ENCODE data around the gene NFATC3.
A peak's percentile ranks its signal among the peaks of the same experiment; 100 is the strongest.

The NFATC3 gene

GRCh38 chr16:68085259-68086071 is at the start of gene NFATC3:
Gene NFATC3, plus strand, starts transcription at chr16:68085370. Its CDS starts 312 bp downstream, at chr16:68085682.
- peak; percentile 98 to 99 for DNase-seq (ENCODE audit: low read depth in 2 of 2)

GRCh38 chr16:68037841-68038597 is 47.2 kb upstream of the NFATC3 start:
- no peak for DNase-seq (ENCODE audit: low read depth in 2 of 2)

DNA sequence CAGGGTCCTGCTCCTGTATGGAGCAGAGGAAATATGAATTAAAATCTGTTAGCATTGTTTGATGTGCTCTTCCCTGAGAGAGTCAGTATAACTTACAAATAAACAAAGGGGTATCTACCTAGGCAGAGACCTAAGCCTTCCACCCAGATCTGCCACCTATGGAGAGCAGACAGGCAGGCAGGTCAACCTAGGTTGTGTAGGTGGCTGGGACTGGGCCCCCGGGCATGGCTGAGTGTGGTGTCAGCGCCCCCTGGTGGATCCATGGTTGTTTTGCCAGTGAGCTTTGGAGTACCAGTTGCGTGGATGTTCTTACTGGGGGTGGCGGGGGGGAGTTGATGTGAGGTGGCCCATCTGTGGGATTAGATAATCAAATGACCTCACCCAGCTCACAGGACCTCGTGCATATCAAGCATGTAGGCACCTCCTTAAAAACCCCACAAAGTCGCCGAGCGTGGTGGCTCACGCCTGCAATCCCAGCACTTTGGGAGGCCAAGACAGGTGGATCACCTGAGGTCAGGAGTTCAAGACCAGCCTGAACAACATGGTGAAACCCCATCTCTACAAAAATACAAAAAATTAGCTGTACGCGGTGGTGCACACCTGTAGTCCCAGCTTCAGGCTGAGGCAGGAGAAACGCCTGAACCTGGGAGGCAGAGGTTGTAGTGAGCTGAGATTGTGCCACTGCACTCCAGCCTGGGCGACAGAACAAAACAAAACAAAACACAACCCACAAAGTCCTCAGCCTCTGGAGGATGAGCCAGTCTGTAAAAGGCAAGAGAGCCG is 44.5 kb upstream of the NFATC3 start:
- peak; percentile 85 to 89 for DNase-seq (ENCODE audit: low read depth in 2 of 2)

GRCh38 chr16:68041783-68042182 is 43.4 kb upstream of the NFATC3 start:
- DNase-seq (ENCODE audit: low read depth in 2 of 2): no peak

- no peak for DNase-seq (ENCODE audit: low read depth in 2 of 2)
These were observed 39.1 kb upstream of the NFATC3 start for GRCh38 chr16:68046106-68046505.

GRCh38 chr16:68047987-68048386 is 37.2 kb upstream of the NFATC3 start:
- no peak for DNase-seq (ENCODE audit: low read depth in 2 of 2)

GRCh38 chr16:68049449-68049848 is 35.7 kb upstream of the NFATC3 start:
- no peak for DNase-seq (ENCODE audit: low read depth in 2 of 2)

DNA sequence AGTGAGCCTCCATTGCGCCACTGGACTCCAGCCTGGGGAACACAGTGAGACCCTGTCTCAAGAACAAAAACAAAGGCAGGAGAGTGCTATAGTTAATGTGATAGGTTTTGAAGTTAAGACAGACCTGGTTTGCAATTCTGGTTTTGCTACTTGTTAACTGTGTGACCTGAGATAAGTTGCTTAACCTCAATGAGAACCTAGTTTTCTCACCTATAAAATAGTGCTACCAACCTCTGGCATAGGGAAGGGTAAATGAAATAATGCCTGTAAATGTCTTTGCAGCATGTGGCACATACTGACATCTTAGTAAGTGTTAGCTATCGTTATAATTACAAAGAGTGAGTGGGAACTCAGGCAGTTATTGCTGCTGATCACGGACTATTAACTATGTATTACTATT is 29.8 kb upstream of the NFATC3 start:
- no peak for DNase-seq (ENCODE audit: low read depth in 2 of 2)

DNA sequence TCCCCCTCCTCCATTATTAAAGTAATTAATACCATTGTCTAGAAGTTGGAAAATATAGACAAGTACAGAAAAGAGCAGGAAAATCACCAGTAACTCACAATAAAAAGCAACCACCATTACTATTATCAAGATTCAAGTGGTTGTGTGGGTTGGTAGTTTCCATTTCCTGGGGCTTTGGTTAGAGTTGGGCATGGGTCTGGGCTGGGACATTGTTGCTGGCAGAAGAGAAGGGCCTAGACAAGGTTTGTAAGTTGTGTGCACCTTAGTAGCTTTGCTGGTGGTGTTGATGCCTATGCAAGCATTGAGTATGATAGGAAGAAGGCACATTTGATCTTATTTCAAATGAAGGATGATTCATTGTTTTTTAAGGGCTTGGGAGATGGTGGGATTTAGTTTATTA is 25.4 kb upstream of the NFATC3 start:
- DNase-seq (ENCODE audit: low read depth in 2 of 2): no peak

GRCh38 chr16:68061396-68061795 is 23.8 kb upstream of the NFATC3 start:
- DNase-seq (ENCODE audit: low read depth in 2 of 2): no peak

DNA sequence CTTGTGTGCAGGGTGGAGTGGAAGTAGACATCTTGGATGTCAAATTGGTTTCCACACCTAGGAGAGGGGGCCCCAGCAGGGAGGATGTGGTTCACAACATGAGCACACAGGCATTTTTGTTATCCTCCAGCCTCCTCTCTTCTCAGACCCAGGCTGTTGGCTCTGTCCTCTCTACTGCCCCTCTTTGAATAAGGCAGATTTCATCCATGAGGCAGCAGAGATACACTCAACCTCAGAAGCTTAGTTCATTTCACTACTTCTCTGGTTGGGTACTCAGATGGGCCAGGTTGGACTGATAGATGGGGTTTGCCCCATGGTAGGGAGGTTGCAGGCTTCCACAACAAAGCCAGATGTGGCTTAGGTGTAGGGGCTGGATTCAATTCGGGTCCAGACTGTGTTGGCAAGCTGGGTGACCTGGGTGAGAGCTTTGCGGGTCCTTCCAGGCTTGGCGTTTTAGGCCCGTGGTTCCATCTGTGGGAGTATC is 22.2 kb upstream of the NFATC3 start:
- no peak for DNase-seq (ENCODE audit: low read depth in 2 of 2)

GRCh38 chr16:68064791-68065365 is 20.3 kb upstream of the NFATC3 start:
- DNase-seq (ENCODE audit: low read depth in 2 of 2): peak; percentile 55 to 66

DNA sequence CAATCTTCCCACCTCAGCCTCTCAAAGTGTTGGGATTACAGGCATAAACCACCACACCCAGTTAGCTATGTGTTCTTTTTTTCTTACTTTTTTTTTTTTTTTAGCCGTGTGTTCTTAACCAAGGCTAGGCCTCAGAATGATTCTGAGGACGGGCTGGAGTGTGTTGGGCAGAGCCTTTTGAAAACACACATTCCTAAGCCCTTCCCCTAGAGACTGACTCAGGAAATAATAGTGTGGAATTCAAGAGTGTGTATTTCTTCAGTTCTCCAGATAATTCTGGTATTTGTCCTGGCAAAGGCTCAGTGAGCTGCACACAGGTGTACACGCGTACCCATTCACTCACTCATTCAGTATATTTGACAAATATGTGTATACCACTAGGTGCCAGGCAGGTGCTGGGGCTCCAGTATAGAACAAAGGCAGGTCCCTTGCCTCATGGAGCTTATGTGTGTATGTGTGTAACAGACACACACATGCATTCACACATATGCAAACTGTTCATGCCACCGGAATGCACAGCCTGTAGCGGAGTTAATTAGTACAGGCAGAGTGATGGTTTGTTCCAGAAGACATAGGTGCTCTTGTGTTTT is 19.4 kb upstream of the NFATC3 start:
- DNase-seq (ENCODE audit: low read depth in 2 of 2): no peak

DNA sequence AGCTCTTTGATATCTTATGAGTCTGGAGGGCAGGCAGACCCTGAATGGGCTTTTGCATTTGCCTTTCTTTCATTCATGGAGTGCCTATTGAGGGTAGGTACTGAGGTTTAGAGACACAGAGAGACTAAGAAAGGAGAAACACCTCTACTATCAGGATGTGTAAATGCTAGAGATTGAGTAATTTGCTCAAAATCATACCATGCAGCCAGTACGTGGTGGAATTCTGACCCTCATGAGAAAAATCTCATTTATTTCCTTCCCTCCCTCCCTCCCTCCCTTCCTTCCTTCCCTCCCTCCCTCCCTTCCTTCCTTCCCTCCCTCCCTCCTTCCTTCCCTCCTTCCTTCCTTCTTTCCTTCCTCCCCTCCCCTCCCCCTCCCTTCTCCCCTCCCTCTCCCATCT is 18.4 kb upstream of the NFATC3 start:
- DNase-seq (ENCODE audit: low read depth in 2 of 2): no peak

DNA sequence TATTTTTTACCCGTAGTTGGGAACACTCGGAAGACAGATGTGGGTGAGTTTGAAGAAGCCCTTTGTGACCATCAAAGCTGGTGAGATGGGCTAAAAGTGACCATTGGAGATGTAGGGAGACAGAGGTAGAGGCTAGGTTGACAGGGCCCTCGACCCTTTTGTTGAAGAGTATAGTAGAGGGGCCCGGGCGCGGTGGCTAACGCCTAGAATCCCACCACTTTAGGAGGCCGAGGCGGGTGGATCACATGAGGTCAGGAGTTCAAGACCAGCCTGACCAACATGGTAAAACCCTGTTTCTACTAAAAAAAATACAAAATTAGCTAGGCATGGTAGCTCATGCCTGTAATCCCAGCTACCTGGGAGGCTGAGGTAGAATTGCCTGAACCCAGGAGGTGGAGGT is 16.2 kb upstream of the NFATC3 start:
- DNase-seq (ENCODE audit: low read depth in 2 of 2): no peak

DNA sequence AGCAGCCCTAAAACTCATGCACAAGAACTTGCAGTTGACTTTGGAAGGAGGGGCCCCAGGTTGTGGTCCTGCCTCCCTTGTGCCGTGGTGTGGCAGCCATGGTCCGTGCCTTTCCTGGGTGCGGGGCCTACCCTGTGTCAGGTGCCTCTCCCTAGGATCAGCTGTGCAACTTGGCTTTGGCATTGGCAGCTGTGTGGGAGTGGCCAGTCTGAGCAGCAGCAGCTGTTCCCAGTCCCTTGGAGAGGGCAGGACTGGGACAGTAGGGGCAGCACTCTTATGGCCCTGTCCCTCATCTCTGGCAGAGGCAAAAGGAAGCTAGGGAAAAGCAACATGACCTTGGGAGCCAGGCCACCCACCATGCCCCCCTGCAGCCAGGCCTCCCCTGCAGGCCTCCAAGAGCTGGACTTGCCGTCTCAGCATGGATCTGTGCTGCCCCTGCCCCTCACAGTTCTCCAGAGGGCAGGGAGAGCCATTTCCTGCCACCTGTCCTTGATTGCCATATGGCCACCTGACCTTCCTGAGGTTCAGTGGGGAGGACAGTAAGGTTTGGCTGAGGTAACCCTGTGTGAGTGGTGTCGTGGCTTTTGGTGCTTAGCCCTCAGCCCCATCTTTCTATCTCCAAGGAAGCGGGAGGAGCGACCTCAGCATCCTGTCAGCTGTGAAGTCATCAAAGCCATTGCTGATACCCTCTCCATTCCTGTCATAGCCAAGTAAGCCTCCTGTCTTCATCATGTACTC is 15.5 kb upstream of the NFATC3 start:
- no peak for DNase-seq (ENCODE audit: low read depth in 2 of 2)

- DNase-seq (ENCODE audit: low read depth in 2 of 2): no peak
These were observed 14.9 kb upstream of the NFATC3 start for GRCh38 chr16:68070249-68070730.

- DNase-seq (ENCODE audit: low read depth in 2 of 2): no peak
These were observed 14.2 kb upstream of the NFATC3 start for GRCh38 chr16:68070806-68071517.

DNA sequence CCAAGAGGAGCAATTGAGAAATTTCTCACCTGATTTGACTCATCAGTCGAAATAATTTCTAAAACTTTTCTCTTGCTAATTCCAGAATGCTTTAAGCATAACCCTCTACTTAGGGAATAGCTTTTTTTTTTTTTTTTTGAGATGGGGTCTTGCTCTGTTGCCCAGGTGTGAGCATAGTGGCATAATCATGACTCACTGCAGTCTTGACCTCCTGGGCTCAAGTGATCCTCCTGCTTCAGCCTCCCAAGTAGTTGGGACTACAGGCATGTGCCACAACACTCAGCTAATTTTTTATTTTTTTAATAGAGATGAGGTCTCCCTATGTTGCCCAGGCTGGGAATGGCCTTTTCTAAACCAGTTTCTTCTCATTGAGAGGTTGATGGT is 13.7 kb upstream of the NFATC3 start:
- DNase-seq (ENCODE audit: low read depth in 2 of 2): no peak

Data from stimulated activated CD4-positive, alpha-beta T cell treated with anti-CD3 and anti-CD28 coated beads, Interleukin-1b, Interleukin-23, amount 100 ng/mL, for 4 hours (primary cell).